GM19455 (cell line): ENCODE measurements around the gene MAP4K2.
A peak's percentile ranks its signal among the peaks of the same experiment; 100 is the strongest.
"Not testable (repeated sequence)": the region's sequence is repeated elsewhere in the genome, so short reads cannot be mapped to it uniquely, and the experiment has no call there.

Experiments
- ATAC-seq: cut with Tn5 transposase; IDR thresholded peaks from one replicate; pipeline ENCODE4 v1.9.1; 2021; ENCODE audit not compliant: unreplicated experiment

Gene MAP4K2

DNA sequence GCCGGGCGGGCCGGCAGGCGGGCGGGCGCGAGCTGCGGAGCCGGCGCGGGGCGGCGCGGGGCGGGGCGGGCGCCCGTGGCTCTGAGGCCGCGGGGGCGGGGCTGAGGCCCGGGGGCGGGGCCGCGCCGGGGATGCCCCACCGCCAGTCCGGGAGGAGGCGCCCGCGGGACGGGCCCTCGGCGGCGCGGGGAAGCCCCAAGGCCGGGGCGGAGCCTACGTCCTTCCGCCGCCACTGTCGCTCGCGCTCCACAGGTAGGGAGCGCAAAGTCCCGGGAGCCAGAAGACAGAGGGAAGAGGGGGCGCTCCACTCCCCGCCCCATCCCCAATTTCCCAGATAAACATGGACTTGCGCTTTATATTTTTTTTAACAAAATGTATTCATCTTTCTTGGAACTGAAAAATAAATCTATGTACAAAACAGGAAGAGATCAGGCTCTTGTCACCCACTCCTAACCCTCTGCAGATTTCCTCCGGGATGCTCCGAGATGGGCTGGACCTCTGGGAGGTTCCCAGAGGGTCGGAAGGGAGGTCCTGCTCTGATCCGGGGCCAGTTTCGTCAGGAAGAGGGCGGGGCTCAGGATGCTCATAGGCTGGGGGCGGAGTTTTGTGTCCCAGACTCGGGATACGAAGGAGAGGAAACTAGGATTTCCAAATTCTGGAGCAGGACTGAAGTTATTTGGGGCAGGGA is at the start of gene MAP4K2:
TSS of gene MAP4K2 (minus strand) at position 57 of the 688 bp plus-strand sequence. CDS start 65 bp downstream, outside the sequence.
- peak; percentile 55 for ATAC-seq

GRCh38 chr11:64851831-64852351 is 48.9 kb upstream of the MAP4K2 start:
- ATAC-seq, result no peak

- peak; percentile 58 for ATAC-seq
These were observed 48.1 kb upstream of the MAP4K2 start for GRCh38 chr11:64850979-64851567.

DNA sequence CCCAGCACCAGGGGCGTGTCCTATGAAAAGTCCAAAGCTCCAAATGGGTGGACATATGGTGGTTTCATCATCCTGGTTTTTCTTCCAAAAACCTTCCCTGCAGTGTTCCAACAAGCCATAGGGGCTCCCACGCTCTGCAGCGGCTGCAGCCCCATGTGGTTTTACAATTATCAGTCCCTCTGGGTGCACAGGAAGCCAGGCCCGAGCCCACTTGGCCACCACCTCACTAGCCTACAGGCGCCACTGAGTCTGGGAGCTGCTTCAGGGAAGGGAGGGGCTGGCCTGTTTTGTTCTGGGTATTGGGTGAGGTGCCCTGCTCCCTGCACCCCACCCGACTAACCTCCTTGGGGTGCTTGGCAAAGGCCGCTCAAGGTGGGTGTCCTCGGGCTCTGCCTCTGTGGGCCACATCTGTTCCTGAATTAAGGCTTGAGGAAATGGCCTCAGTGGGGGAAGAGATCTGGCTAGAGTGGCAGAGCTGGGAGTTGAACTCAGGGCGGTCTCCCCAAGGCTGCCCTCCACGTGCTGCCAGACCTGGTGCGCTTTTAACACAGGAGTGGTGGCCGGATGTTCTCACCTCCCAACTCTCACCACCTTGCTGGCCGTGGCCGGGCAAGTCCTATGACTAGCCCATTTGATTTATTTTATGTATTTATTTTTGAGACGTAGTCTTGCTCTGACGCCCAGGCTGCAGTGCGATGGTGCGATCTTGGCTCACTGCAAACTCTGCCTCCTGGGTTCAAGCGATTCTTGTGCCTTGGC is 46.8 kb upstream of the MAP4K2 start:
- no peak for ATAC-seq

DNA sequence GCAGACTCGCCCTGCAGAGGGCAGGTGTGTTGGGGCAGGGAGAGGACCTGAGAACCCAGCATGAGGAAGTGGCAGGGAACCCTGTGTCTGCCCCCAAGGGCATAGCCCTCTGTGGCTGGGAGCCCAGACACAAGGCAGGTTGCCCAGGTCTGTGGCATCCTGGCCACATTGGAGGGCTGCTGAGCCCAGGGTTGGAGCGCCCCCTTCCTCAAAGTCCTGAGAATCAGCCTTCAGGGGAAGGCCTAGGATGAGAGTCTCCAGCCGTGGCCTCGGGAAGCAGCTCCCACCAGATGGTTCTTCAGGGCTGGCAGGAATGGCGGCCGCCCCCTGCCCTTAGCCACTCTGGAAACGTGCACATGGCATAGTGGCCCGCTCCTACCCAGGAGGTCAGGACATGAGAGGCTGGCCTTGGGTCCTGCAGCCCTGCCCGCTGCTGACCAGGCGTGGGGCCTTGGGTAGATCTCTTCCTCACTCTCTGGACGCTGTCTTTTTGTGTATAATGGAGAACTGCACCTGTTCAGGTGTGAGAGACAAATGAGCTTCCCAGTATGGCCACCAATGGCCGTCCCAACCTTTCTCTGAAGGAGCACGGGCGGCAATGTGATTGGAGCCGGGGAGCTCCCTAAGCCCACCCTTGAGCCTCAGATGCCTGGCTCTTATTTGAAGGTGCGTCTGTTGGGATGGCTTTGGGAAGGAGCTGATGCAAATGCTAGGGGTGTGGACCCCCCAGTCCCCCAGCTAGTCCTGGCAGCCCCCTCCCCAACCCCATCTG is 46.0 kb upstream of the MAP4K2 start:
- no peak for ATAC-seq

GRCh38 chr11:64848214-64848825 is 45.3 kb upstream of the MAP4K2 start:
- ATAC-seq, result no peak

DNA sequence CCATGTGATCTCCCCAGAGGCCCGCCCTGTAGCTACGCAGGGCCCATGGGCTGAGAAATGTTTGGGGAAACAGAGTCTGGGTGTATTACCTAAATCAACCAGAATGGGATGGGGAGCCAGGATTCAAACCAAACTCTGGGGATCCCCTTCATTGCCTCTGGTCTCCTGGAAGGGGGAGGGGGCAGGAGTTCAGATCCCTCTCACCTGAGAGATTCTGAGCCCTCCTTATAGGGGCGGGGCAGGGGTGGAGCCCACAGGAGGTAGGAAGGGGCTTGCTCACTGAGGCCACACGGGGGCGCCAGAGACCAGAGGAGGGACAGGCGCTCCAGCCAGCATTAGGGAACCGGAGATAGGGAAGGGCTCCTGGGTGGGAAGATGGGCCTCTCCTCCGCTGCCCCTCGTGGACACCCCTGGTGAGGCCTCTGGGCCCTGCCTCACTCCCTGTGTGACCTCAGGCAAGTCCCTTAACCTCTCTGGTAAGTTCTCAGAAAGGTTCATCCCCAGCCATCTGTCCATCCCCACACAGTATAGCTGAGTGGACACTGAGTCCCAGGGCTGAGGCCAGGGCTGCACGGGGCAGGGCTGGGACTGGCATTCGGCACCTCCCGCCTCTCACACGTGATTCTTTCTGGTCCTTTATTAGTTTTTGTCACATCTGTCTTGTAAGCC is 44.1 kb upstream of the MAP4K2 start:
- ATAC-seq, result no peak

DNA sequence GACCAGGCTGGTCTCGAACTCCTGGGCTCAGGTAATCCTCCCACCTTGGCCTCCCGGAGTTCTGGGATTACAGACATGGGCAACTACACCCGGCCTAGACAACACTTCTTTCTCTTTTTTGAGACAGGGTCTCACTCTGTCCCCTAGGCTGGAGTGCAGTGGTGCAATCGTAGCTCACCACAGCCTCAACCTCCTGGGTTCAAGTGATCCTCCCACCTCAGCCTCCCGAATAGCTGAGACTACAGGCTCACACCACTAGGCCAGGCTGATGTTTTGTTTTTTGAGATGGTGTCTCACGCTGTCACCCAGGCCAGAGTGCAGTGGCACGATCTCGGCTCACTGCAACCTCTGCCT is 42.7 kb upstream of the MAP4K2 start:
- not testable (repeated sequence) for ATAC-seq

DNA sequence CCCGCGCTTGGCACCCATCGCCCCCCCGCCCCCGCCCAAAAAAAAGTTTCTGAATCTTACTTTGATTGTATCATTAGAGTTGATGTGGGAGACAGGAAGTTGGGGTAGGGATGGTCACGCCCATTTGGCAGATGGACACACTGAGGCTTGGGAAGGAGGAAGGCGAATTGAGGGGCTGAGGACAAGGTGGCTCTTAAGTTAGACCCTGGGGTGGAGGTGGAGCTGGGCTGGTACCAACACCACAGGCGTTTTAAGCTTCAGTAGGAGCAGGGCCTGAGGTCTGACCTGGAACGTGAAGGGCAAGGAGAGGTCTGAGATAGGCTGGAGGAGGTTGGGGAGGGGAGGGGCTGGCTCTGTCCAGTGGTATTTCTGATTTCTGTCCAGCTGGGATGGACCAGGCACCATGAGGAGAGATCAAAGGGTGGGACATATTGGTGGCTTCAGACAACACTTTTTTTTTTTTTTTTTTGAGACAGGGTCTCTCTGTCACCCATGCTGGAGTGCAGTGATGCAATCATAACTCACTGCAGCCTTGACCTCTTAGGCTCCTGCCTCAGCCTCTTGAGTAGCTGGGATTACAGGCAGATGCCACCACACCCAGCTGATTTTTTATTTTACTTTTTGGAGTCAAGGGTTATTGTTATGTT is 42.2 kb upstream of the MAP4K2 start:
- ATAC-seq, result no peak

DNA sequence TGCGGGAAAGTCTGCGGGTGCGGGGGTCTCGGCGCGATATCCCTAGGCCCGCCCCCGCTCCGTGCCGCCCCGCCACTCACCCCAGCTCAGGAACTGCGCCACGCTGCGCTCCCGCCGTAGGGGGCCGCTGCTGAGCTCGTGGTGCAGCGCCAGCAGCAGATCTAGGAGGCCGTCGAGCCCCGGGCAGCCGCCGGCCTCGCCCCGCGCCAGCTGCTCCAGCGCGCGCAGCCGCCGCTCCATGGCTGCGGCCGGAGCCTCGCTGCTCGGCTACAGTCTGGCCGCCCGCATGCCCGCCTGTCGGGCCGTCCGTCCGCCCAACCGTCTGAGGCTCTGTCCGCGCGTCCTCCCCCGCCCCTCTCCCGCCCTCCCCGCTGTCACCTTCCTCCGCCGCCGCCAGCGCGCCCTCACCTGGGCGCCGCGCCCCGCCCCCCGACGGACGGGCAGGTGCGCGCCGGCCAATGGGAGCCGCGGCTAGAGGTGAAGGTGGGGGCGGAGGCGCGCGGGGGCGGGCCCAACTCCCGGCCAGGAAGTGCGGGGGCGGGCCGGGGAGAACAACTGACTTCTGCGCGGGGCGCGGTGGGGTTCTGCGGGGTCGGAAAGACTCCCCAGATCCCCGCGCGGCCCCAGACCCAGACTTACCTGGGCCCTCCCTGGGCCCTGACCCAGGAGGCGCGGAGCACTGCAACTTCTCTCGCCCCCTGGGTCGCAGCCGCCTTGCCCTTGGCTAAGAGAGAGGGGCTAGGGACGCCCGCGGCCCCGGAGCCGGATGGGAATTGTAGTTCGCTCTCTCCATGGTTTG is 41.5 kb upstream of the MAP4K2 start, which contains the start of gene CDC42BPG:
TSS of gene CDC42BPG (minus strand) at position 324 of the 799 bp plus-strand sequence. CDS start at position 240, 84 bp downstream.
- ATAC-seq, result no peak

DNA sequence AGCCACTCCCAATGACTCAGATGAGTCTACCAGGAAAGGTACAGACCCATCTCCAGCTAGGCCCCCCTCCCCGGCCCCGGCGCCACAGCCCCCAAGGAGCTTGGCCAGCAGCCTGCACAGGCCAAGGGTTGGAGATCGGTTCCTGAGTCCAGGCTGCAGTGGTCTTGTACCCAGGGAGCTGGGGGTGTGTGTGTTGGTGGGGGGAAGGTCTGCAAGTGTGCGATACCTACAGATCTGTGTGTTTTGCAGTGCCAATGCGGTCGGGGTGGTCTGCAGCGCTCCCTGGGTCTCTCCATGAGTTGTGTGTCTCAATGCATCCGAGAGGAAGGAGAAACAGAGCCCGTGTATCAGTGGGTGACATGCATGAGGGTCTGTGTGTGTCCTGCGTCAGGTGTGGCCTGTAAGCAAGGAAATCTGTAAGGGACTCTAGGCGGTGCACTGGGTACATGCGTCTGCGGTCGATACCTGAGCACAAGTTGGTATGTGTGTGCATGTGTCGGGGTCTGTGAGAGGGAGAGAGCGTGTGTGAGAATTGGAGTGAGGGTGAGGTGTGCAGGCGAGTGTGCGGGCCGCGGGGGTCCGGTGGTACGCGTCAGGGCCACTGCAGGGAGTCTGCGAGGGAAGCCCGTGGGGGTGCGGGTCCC is 40.8 kb upstream of the MAP4K2 start:
- no peak for ATAC-seq

GRCh38 chr11:64842851-64843685 is 40.1 kb upstream of the MAP4K2 start:
- no peak for ATAC-seq

- no peak for ATAC-seq
These were observed 39.3 kb upstream of the MAP4K2 start for GRCh38 chr11:64842366-64842759.

DNA sequence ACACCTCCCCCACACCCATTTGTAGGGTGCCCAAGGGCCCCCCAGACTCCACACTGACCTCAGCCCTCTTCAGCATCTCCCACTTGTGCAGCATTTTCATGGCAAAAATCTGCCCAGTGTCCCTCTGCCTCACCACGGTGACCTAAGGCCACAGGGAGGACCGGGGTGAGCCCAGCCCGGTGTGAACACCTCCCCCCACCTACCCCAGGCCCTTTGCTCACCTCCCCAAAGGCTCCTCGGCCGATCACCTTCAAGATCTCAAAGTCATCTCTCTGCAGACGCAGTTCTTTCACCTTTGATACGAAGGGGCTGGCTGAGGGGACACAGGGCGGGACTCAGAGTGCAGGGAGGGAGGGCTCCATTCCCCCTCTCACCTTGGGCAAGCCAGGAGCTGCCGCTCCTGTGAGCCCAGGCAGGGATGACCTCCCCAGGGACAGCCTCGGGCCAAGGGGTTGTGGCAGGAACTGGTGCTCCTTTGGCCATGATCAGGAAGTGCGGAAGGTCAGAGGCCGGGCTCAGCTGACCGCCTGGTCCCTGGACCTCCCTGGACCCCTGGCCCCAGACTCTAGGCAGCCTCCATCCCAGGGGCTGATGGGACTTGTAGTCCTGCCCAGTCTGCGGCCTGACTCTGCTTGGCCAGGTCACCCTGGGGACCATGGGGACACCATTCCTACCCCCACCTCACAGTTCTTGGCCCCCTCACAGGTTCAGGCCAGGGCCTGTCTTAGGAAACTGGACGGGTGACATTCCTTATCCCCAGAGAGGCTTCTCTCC is 38.8 kb upstream of the MAP4K2 start:
- no peak for ATAC-seq

- no peak for ATAC-seq
These were observed 37.1 kb upstream of the MAP4K2 start for GRCh38 chr11:64839887-64840782.

GRCh38 chr11:64839335-64839734 is 36.3 kb upstream of the MAP4K2 start:
- ATAC-seq, result no peak
